Testis (tissue), 3 donors: ENCODE measurements around the gene FAM227A. TPM values are rescaled to one million over a fixed set of nuclear protein-coding genes. Genes with fewer than 3 reads are reported as not detected.

ENCODE experiments used
- DNase-seq: peaks from one replicate; pipeline ENCODE4 v3.0.0-alpha.2; 2019
- H3K27ac ChIP-seq, 2 donors: fragments of 200-600 bp; sonication (generic); one replicate each; pipeline ENCODE4 v1.5.1; 2019
- H3K27me3 ChIP-seq: fragments of 200-600 bp; sonication (generic); one replicate; pipeline ENCODE4 v1.5.1; 2019
- H3K36me3 ChIP-seq: fragments of 200-600 bp; sonication (generic); one replicate; pipeline ENCODE4 v1.5.1; 2017; ENCODE audit warnings: low read depth; ENCODE audit errors: missing control alignments
- H3K4me1 ChIP-seq: fragments of 200-600 bp; sonication (generic); one replicate; pipeline ENCODE4 v1.5.1; 2019
- H3K4me3 ChIP-seq, 2 donors: fragments of 200-600 bp; sonication (generic); one replicate each; pipeline ENCODE4 v1.5.1; 2017 to 2019
- H3K9me3 ChIP-seq: fragments of 200-600 bp; sonication (generic); one replicate; pipeline ENCODE4 v1.5.1; 2017
- CTCF ChIP-seq, 3 experiments: fragments of 450-650 bp in 2 of 3; fragments of 200-600 bp in 1 of 3; sonication (generic) in 1 of 3; IDR thresholded peaks; one replicate each; pipeline ENCODE4 v1.5.1; 2016 to 2019; ENCODE audit warnings: antibody characterized with exemption in 3 of 3, mild to moderate bottlenecking in 2 of 3, moderate library complexity in 1 of 3
- POLR2A ChIP-seq: fragments of 450-650 bp; IDR thresholded peaks from one replicate; pipeline ENCODE4 v1.6.1; 2017; ENCODE audit warnings: antibody characterized with exemption, mild to moderate bottlenecking, moderate library complexity
- WGBS, 2 donors: methylation state at CpG; one replicate each; pipeline ENCODE4 v1.1.5; 2018; 5-methylcytosine and 5-hydroxymethylcytosine counted together
- intact Hi-C: fragments of 100-400 bp; cut with DNase I; formaldehyde crosslinking; loops from one replicate; pipeline ENCODE4 v1.15.1; 2023; ENCODE audit warnings: low total_unique reads
- polyA plus RNA-seq: library from polyadenylated mRNA; stranded (reverse); fragments of 350-450 nt; fragmentation: Illumina TruSeq; extraction: RNeasy Lipid Tissue Mini Kit (QIAGEN cat#74804); gene quantifications from one replicate; pipeline ENCODE4 v1.2.3, GENCODE V29; 2014; ENCODE audit warnings: low read depth, low replicate concordance; ENCODE audit not compliant: insufficient read depth
- total RNA-seq, 2 donors: library from RNA; depleted of rRNA; stranded (reverse); fragments of >200 nt; gene quantifications; one replicate each; pipeline ENCODE4 v1.2.3, GENCODE V29; 2016

Gene FAM227A
- total and polyA plus RNA-seq, 3 donors from 2014 or later = 16.3 to 41.8 (median 18.0) TPM

- Histone ChIP-seq H3K27ac (no peak overlapping the region), H3K27me3 (no peaks in the 10 kb centered on the region), H3K4me1 (no peaks in the 10 kb centered on the region), H3K4me3 (no peak overlapping the region), H3K9me3 (no peaks in the 10 kb centered on the region), H3K36me3 (peaks cover 3% of the 10 kb centered on the region)
- DNase-seq = no peak
- intact Hi-C loops = no loop called here
- WGBS, 2 donors = 68 to 83% methylated on average over 1 of the region's 1 CpG
- no peak for TF ChIP-seq POLR2A
- TF ChIP-seq CTCF (IDR thresholded peaks at IDR 0.05) = no peak
Measured at GRCh38 chr22:38689651-38690050, 33.5 kb upstream of the FAM227A start.

- no peak for DNase-seq
- H3K27me3 ChIP-seq = no peaks in the 10 kb centered on the region
- no peak overlapping the region for H3K27ac ChIP-seq
- H3K4me1 ChIP-seq = no peaks in the 10 kb centered on the region
- no peak overlapping the region for H3K4me3 ChIP-seq
- H3K36me3 ChIP-seq = peaks cover 3% of the 10 kb centered on the region
- 85 to 88% methylated on average over 1 of the region's 1 CpG for WGBS, 2 donors
- intact Hi-C loops = no loop called here
- H3K9me3 ChIP-seq = no peaks in the 10 kb centered on the region
- no peak for TF ChIP-seq CTCF (IDR thresholded peaks at IDR 0.05)
- TF ChIP-seq POLR2A = no peak
Measured at GRCh38 chr22:38685761-38686160, 29.6 kb upstream of the FAM227A start.

GRCh38 chr22:38684895-38685294 is 28.7 kb upstream of the FAM227A start:
- H3K27me3 ChIP-seq = no peaks in the 10 kb centered on the region
- WGBS, 2 donors = 93 to 94% methylated on average over 9 of the region's 9 CpGs
- intact Hi-C loops = no loop called here
- TF ChIP-seq POLR2A (no peak), CTCF (IDR thresholded peaks at IDR 0.05) (no peak)
- no peak overlapping the region for H3K4me3 ChIP-seq
- DNase-seq = no peak
- no peaks in the 10 kb centered on the region for H3K9me3 ChIP-seq
- H3K36me3 ChIP-seq = peaks cover 3% of the 10 kb centered on the region
- no peaks in the 10 kb centered on the region for H3K4me1 ChIP-seq
- H3K27ac ChIP-seq = no peak overlapping the region

- Histone ChIP-seq H3K4me3 (peak within 1 kb of the TSS; percentile 80 to 88), H3K36me3 (no peaks in the 10 kb centered on the region), H3K4me1 (no peaks in the 10 kb centered on the region), H3K27me3 (no peaks in the 10 kb centered on the region), H3K27ac (peak within 1 kb of the TSS; percentile 59 to 73), H3K9me3 (no peaks in the 10 kb centered on the region)
- WGBS, 2 donors = 0% methylated on average over 19 to 60 of the region's 60 CpGs
- intact Hi-C loops = no loop called here
- peak; percentile 93 for DNase-seq
- no peak for TF ChIP-seq POLR2A
- peak; percentile 54 to 73 (median 64) for TF ChIP-seq CTCF (IDR thresholded peaks at IDR 0.05)
Measured at GRCh38 chr22:38681582-38682335, 25.6 kb upstream of the FAM227A start, which contains the start of gene TOMM22. Gene TOMM22, plus strand, starts transcription at chr22:38681957. Its CDS starts 22 bp downstream, at chr22:38681979.

- intact Hi-C loops = no loop called here
- Histone ChIP-seq H3K27ac (no peak overlapping the region), H3K36me3 (no peaks in the 10 kb centered on the region), H3K4me3 (no peak overlapping the region), H3K9me3 (no peaks in the 10 kb centered on the region), H3K4me1 (no peaks in the 10 kb centered on the region), H3K27me3 (no peaks in the 10 kb centered on the region)
- DNase-seq = no peak
- TF ChIP-seq CTCF (IDR thresholded peaks at IDR 0.05) = no peak
- TF ChIP-seq POLR2A = no peak
- 92 to 97% methylated on average over 3 of the region's 3 CpGs for whole genome bisulfite sequencing, 2 donors
Measured at GRCh38 chr22:38675833-38676232, 19.6 kb upstream of the FAM227A start.
